GM23338 (cell line): ENCODE measurements around the gene KCND2. TPM values are rescaled to one million over a fixed set of nuclear protein-coding genes. Genes with fewer than 3 reads are reported as not detected.

ENCODE experiments used
- ATAC-seq: fragments of 200-7000 bp; cut with Tn5 transposase; 3 replicates; pipeline ENCODE4 v1.9.1; 2020
- DNase-seq: peaks from one replicate; pipeline ENCODE4 v3.0.0-alpha.2; 2015; ENCODE audit warnings: low spot score
- H2AFZ ChIP-seq: fragments of 200-600 bp; sonication (generic); 2 replicates; pipeline ENCODE4 v1.8.0; 2016; ENCODE audit warnings: antibody characterized with exemption, mild to moderate bottlenecking, moderate library complexity
- H3F3A ChIP-seq: fragments of 200-600 bp; sonication (generic); replicated peaks from 2 replicates; pipeline ENCODE4 v1.8.0; 2017; ENCODE audit warnings: antibody characterized with exemption, mixed run types, low read depth
- H3K27ac ChIP-seq: fragments of 200-600 bp; sonication (generic); 2 replicates; pipeline ENCODE4 v1.6.1; 2016; ENCODE audit warnings: low read depth
- H3K27me3 ChIP-seq: fragments of 200-600 bp; sonication (generic); 2 replicates; pipeline ENCODE4 v1.8.0; 2016; ENCODE audit warnings: mild to moderate bottlenecking, mixed run types, moderate library complexity; ENCODE audit not compliant: insufficient read depth
- H3K36me3 ChIP-seq: fragments of 200-600 bp; sonication (generic); 2 replicates; pipeline ENCODE4 v1.8.0; 2016; ENCODE audit warnings: mild to moderate bottlenecking; ENCODE audit not compliant: insufficient read depth
- H3K4me1 ChIP-seq: fragments of 200-600 bp; sonication (generic); 2 replicates; pipeline ENCODE4 v1.8.0; 2016; ENCODE audit warnings: mild to moderate bottlenecking, moderate library complexity; ENCODE audit not compliant: insufficient read depth
- H3K4me2 ChIP-seq: fragments of 200-600 bp; sonication (generic); 2 replicates; pipeline ENCODE4 v1.7.1; 2017; ENCODE audit warnings: mixed run types
- H3K4me3 ChIP-seq: fragments of 200-600 bp; sonication (generic); 2 replicates; pipeline ENCODE4 v1.6.1; 2016; ENCODE audit warnings: mixed run types
- H3K79me2 ChIP-seq: fragments of 200-600 bp; sonication (generic); replicated peaks from 2 replicates; pipeline ENCODE4 v1.8.0; 2017; ENCODE audit warnings: mild to moderate bottlenecking; ENCODE audit not compliant: insufficient read depth
- H3K9me2 ChIP-seq: fragments of 200-600 bp; sonication (generic); 2 replicates; pipeline ENCODE4 v1.8.0; 2017; ENCODE audit not compliant: insufficient read depth
- H4K20me1 ChIP-seq: fragments of 200-600 bp; sonication (generic); replicated peaks from 2 replicates; pipeline ENCODE4 v1.8.0; 2017; ENCODE audit warnings: mild to moderate bottlenecking; ENCODE audit not compliant: insufficient read depth
- H3K27ac Mint-ChIP-seq: 2 replicates; pipeline ENCODE4 v1.8.0; 2020; ENCODE audit warnings: inconsistent platforms, mild to moderate bottlenecking, moderate library complexity, mixed read lengths
- H3K27me3 Mint-ChIP-seq: 3 replicates; pipeline ENCODE4 v1.8.0; 2022; ENCODE audit warnings: low read depth, mild to moderate bottlenecking, moderate library complexity, mixed read lengths, inconsistent platforms; ENCODE audit not compliant: insufficient read depth, poor library complexity
- H3K36me3 Mint-ChIP-seq: 3 replicates; pipeline ENCODE4 v1.8.0; 2021; ENCODE audit warnings: low read depth, mild to moderate bottlenecking, inconsistent platforms, moderate library complexity, mixed read lengths
- H3K4me1 Mint-ChIP-seq: 3 replicates; pipeline ENCODE4 v1.8.0; 2020; ENCODE audit warnings: mild to moderate bottlenecking, inconsistent platforms, mixed read lengths
- H3K4me3 Mint-ChIP-seq: 3 replicates; pipeline ENCODE4 v1.8.0; 2021; ENCODE audit warnings: moderate library complexity, mild to moderate bottlenecking, inconsistent platforms, mixed read lengths
- H3K9me3 Mint-ChIP-seq: 3 replicates; pipeline ENCODE4 v1.8.0; 2020; ENCODE audit warnings: moderate library complexity, mild to moderate bottlenecking, inconsistent platforms, mixed read lengths
- EZH2 ChIP-seq: fragments of 200-600 bp; sonication (generic); IDR thresholded peaks from one replicate; pipeline ENCODE4 v1.8.0; 2017; ENCODE audit warnings: antibody characterized with exemption, mild to moderate bottlenecking, low read depth; ENCODE audit not compliant: unreplicated experiment
- POLR2AphosphoS5 ChIP-seq: IDR thresholded peaks from 2 replicates; pipeline ENCODE4 v1.6.1; 2016; ENCODE audit warnings: antibody characterized with exemption, low read depth
- ZNF462 ChIP-seq: fragments of 250-450 bp; sonication (Bioruptor Pico); IDR thresholded peaks from 2 replicates; pipeline ENCODE4 v1.5.0; 2020; ENCODE audit warnings: mild to moderate bottlenecking, moderate library complexity
- polyA plus RNA-seq: library from polyadenylated mRNA; unstranded; fragments of >200 nt; fragmentation: Nextera tagmentation; extraction: Ambion mirVana; gene quantifications from 2 replicates; pipeline ENCODE4 v1.2.1, GENCODE V29; 2016
- total RNA-seq: library from RNA; depleted of rRNA; stranded (reverse); fragments of >200 nt; shearing (Covaris generic); gene quantifications from 2 replicates; pipeline ENCODE4 v1.2.3, GENCODE V29; 2014
- TF ChIP-seq, protein P1 (sequence below): IDR thresholded peaks from 2 replicates; pipeline ENCODE4 v1.6.1; 2016; ENCODE audit warnings: antibody characterized with exemption

The KCND2 gene
- total and polyA plus RNA-seq, 2 experiments from 2014 or later, result 7.1 to 15.6 TPM

DNA sequence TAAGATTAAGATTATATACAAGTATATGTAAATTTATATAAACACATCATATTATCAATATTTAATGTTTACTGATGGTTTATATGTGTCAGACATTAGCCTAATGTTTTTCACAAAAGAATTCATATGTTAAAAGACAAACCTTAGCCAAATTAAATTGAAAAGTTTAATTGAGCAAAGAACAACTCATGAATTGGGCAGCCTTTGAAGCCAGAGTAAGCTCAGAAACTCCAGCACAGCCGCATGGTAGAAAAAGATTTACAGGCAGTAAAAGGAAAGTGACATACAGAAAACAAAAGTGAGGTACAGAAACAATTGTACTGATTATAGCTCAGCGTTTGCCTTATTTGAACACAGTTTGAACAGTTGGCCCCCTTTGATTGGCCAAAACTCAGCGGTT lies 460.9 kb downstream of the KCND2 start:
- H3K27ac ChIP-seq, result no peak overlapping the region
- no peaks in the 10 kb centered on the region for H3F3A ChIP-seq
- H3K4me3 ChIP-seq, result no peak overlapping the region
- H3K4me2 ChIP-seq, result no peak overlapping the region
- H3K4me1 ChIP-seq, result peaks cover 13% of the 10 kb centered on the region
- H4K20me1 ChIP-seq, result no peaks in the 10 kb centered on the region
- Mint-ChIP-seq H3K27ac (no peak overlapping the region), H3K36me3 (no peaks in the 10 kb centered on the region), H3K4me3 (no peak overlapping the region), H3K9me3 (no peaks in the 10 kb centered on the region), H3K27me3 (no peaks in the 10 kb centered on the region), H3K4me1 (peaks cover 23% of the 10 kb centered on the region)
- no peak overlapping the region for H2AFZ ChIP-seq
- peaks cover 10% of the 10 kb centered on the region for H3K9me2 ChIP-seq
- no peak for TF ChIP-seq POLR2AphosphoS5
- no peak for TF ChIP-seq ZNF462 (CRISPR knock-in tag)
- TF ChIP-seq, protein P1, sequence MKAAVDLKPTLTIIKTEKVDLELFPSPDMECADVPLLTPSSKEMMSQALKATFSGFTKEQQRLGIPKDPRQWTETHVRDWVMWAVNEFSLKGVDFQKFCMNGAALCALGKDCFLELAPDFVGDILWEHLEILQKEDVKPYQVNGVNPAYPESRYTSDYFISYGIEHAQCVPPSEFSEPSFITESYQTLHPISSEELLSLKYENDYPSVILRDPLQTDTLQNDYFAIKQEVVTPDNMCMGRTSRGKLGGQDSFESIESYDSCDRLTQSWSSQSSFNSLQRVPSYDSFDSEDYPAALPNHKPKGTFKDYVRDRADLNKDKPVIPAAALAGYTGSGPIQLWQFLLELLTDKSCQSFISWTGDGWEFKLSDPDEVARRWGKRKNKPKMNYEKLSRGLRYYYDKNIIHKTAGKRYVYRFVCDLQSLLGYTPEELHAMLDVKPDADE, result no peak
- DNase-seq (no peak), ATAC-seq (no peak)
- H3K79me2 ChIP-seq, result no peaks in the 10 kb centered on the region
- H3K27me3 ChIP-seq, result no peaks in the 10 kb centered on the region
- no peaks in the 10 kb centered on the region for H3K36me3 ChIP-seq

DNA sequence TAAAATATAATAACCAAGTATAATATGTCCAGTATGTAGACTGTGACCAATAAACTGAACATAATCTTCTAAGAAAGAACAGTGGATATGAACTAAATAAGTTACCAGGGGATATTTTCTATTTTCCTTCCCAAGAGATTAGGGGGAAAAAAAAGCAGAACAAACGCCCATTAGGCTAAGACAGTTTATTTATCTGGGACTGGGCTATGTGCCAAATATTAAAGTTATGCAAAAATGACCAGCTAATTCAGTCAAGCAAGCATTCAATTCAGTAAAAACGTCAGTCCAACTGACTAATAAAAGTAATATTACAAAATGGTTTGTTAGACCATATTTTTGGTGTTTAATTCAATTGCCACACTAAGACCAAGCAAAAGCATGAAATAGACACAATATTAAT lies 462.8 kb downstream of the KCND2 start:
- Mint-ChIP-seq H3K27me3 (no peaks in the 10 kb centered on the region), H3K4me1 (peaks cover 28% of the 10 kb centered on the region), H3K9me3 (no peaks in the 10 kb centered on the region), H3K4me3 (no peak overlapping the region), H3K36me3 (no peaks in the 10 kb centered on the region), H3K27ac (no peak overlapping the region)
- Histone ChIP-seq H3K4me3 (no peak overlapping the region), H2AFZ (no peak overlapping the region), H3K27me3 (no peaks in the 10 kb centered on the region), H3K4me1 (peaks cover 14% of the 10 kb centered on the region), H3K36me3 (no peaks in the 10 kb centered on the region), H3K4me2 (no peak overlapping the region), H4K20me1 (no peaks in the 10 kb centered on the region), H3F3A (no peaks in the 10 kb centered on the region), H3K79me2 (no peaks in the 10 kb centered on the region), H3K9me2 (peaks cover 10% of the 10 kb centered on the region), H3K27ac (no peak overlapping the region)
- DNase-seq (no peak), ATAC-seq (no peak)
- TF ChIP-seq, protein P1, result no peak
- no peak for TF ChIP-seq EZH2
